GM13976 (cell line): ENCODE results near the gene PTTG1IP.

ENCODE experiments used
- DNase-seq: peaks from one replicate; pipeline ENCODE4 v3.0.0; 2012; ENCODE audit warnings: low spot score
- in situ Hi-C: fragments of 300-500 bp; cut with MboI; formaldehyde crosslinking; loops from one replicate; pipeline ENCODE4 v1.12.0; 2022; ENCODE audit warnings: low sequenced_read_pairs, mixed read lengths, inconsistent platforms; ENCODE audit not compliant: unreplicated experiment
- TF ChIP-seq, protein P1 (sequence below): IDR thresholded peaks from 2 replicates; pipeline ENCODE4 v1.5.1; 2012; ENCODE audit warnings: borderline replicate concordance, mild to moderate bottlenecking; ENCODE audit not compliant: insufficient read depth; ENCODE audit errors: extremely low read depth, missing control alignments, control extremely low read depth

The PTTG1IP gene

DNA sequence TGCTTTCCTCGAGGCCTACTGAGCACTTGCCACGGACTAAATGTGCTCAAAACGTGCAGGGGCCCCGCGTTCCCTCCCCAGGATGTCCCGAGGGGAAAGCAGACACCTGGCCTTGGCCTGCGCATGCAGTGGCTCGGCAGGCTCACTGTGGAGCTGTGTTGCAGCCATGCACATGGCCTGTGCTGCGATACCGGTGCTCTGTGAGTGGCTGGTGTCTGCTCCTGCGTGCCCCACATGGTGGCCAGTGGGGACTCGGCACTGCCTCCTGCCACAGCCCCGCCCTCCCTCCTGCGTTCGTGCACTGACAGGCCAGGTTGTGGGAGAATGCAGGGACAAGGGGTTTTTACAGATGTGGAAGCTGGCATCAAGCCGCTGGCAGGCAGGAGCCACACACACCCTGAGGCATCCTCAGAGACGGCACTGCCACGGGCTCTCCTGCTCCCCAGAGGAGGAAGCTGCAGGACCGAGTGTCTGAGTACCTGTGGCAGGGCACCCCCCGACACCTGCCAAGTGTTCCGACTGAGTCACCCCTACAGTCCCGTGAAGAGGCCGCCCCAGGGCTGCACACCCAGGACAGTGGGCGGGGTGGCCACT is 16.9 kb upstream of the PTTG1IP start:
- TF ChIP-seq, protein P1, sequence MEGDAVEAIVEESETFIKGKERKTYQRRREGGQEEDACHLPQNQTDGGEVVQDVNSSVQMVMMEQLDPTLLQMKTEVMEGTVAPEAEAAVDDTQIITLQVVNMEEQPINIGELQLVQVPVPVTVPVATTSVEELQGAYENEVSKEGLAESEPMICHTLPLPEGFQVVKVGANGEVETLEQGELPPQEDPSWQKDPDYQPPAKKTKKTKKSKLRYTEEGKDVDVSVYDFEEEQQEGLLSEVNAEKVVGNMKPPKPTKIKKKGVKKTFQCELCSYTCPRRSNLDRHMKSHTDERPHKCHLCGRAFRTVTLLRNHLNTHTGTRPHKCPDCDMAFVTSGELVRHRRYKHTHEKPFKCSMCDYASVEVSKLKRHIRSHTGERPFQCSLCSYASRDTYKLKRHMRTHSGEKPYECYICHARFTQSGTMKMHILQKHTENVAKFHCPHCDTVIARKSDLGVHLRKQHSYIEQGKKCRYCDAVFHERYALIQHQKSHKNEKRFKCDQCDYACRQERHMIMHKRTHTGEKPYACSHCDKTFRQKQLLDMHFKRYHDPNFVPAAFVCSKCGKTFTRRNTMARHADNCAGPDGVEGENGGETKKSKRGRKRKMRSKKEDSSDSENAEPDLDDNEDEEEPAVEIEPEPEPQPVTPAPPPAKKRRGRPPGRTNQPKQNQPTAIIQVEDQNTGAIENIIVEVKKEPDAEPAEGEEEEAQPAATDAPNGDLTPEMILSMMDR = no peak
- DNase-seq = no peak
- in situ Hi-C loops = no loop called here

DNA sequence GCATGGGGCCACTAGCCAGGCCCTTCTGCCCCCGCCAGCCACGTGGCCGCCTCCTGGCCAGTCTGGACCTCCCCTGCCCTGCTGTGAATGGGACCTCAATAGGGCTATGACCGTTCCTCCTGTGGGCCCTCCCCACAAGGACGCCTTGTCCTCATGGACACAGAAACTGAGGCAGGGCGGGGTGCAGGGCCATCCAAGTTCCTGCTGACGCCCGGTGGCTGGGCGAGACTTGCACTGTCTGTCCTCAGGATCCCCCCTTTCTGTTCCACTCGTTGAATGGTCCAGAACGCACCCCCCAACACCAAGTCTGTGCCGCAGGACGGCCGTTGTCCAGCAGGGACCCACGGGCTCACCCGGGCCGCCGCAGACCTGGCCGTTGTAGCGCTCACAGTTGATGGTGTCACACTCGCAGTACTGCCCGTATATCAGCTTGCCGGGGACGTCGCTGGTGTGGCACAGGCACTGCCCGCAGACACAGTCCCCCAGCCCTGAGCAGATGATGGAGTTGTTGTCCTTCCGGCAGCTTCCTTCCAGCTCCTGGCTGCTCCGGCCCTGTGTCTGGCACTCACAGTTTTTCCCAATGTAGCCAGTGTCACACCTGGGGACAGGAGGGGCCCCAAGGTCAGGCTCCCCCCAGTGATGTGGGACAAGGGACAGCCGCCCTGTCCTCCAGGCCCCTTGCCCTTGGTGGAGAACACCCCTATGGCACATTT is 16.3 kb upstream of the PTTG1IP start:
- TF ChIP-seq, protein P1 = no peak
- no peak for DNase-seq
- in situ Hi-C loops = no loop called here

DNA sequence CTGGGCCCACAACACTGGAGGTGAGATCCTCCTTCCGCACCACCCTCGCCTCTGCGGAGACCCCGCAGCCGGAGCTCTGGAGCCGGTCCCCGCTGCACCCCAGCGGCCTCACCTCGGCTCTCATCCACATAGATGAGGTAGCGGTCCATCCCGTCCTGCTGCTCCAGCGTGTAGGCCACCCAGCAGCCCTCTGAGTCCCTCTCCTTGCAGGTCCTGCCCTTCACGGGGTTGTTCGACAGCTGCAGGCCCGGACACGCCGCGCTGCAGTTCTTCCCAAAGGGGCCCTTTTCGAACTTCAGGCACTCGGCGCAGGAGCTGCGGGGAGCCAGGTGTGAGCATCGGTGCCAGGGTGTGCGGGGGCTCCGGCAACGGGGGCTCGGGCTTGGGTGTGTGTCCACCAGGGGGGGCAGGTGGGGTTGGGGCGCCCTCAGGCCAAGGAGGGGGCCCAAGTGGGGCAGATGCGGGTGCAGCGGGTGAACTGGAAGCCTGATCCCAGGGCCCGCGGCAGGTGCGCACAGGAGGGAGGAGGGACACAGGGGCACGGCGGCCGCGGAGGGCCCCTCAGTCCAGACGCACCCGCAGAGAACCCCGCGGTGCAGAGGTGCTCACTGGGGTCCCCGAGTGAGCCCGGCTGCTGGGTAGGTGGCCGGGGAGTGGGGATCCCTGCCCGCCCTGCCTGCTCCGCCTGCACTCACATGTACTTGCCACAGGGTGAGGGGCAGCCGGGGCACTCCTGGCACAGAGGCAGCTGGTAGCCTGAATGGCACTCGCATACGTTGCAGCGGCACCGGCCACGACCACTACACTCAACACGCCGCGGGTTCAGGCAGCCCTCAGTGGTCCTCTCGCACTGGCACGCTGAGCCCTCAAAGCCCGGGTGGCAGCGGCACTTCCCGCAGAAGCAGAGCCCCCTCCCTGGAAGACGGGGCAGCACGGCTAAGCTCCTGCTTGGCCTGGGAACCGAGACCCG is 15.4 kb upstream of the PTTG1IP start:
- TF ChIP-seq, protein P1 = no peak
- DNase-seq = no peak
- in situ Hi-C loops = no loop called here

- no peak for DNase-seq
- TF ChIP-seq, protein P1 = no peak
- in situ Hi-C loops = no loop called here
Observed at GRCh38 chr21:44887807-44888580, 14.5 kb upstream of the PTTG1IP start.

- TF ChIP-seq, protein P1 = no peak
- no peak for DNase-seq
- in situ Hi-C loops = no loop called here
Observed at GRCh38 chr21:44887126-44887806, 13.8 kb upstream of the PTTG1IP start.
